ENCODE measurements around the gene CELSR2. TPM values are rescaled to one million over a fixed set of nuclear protein-coding genes. Genes with fewer than 3 reads are reported as not detected.

CELSR2 gene
- total RNA-seq, 2 donors from 2014 or later: 4.2 to 6.1 TPM

GRCh38 chr1:109250454-109251276, 1.3 kb downstream of the CELSR2 start:
- TF ChIP-seq CTCF (IDR thresholded peaks at IDR 0.05): no peak

DNA sequence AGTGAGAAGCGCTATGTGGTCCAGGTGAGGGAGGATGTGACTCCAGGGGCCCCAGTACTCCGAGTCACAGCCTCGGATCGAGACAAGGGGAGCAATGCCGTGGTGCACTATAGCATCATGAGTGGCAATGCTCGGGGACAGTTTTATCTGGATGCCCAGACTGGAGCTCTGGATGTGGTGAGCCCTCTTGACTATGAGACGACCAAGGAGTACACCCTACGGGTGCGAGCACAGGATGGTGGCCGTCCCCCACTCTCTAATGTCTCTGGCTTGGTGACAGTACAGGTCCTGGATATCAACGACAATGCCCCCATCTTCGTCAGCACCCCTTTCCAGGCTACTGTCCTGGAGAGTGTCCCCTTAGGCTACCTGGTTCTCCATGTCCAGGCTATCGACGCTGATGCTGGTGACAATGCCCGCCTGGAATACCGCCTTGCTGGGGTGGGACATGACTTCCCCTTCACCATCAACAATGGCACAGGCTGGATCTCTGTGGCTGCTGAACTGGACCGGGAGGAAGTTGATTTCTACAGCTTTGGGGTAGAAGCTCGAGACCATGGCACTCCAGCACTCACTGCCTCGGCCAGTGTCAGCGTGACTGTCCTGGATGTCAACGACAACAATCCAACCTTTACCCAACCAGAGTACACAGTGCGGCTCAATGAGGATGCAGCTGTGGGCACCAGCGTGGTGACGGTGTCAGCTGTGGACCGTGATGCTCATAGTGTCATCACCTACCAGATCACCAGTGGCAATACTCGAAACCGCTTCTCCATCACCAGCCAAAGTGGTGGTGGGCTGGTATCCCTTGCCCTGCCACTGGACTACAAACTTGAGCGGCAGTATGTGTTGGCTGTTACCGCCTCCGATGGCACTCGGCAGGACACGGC, 2.2 kb downstream of the CELSR2 start:
- Histone ChIP-seq H3K27me3 (no peaks in the 10 kb centered on the region), H3K9ac (ENCODE audit: low read depth in 2 of 2, low read length in 2 of 2) (no peak overlapping the region), H3K4me3 (no peak overlapping the region), H3K9me3 (no peaks in the 10 kb centered on the region), H3K4me1 (no peaks in the 10 kb centered on the region), H3K36me3 (no peaks in the 10 kb centered on the region), H3K27ac (no peak overlapping the region)
- no peak for TF ChIP-seq CTCF (IDR thresholded peaks at IDR 0.05)
- no peak for DNase-seq
- intact Hi-C loops (cut with DNase I): no loop called here

More at GRCh38 chr1:109250454-109251276, 1.3 kb downstream of the CELSR2 start:
- Histone ChIP-seq H3K36me3 (no peaks in the 10 kb centered on the region), H3K9ac (ENCODE audit: low read depth in 2 of 2, low read length in 2 of 2) (no peak overlapping the region), H3K27ac (no peak overlapping the region), H3K4me3 (no peak overlapping the region), H3K4me1 (no peaks in the 10 kb centered on the region), H3K27me3 (no peaks in the 10 kb centered on the region), H3K9me3 (no peaks in the 10 kb centered on the region)
- intact Hi-C loops (cut with DNase I): no loop called here
- no peak for DNase-seq

- Histone ChIP-seq H3K9ac (ENCODE audit: low read depth in 2 of 2, low read length in 2 of 2) (no peak overlapping the region), H3K9me3 (no peaks in the 10 kb centered on the region), H3K27ac (no peak overlapping the region), H3K36me3 (no peaks in the 10 kb centered on the region), H3K4me3 (no peak overlapping the region), H3K27me3 (no peaks in the 10 kb centered on the region), H3K4me1 (no peaks in the 10 kb centered on the region)
- no peak for DNase-seq
- intact Hi-C loops (cut with DNase I): no loop called here
- no peak for TF ChIP-seq CTCF (IDR thresholded peaks at IDR 0.05)
These were observed 3.0 kb downstream of the CELSR2 start for GRCh38 chr1:109252167-109252892.

DNA sequence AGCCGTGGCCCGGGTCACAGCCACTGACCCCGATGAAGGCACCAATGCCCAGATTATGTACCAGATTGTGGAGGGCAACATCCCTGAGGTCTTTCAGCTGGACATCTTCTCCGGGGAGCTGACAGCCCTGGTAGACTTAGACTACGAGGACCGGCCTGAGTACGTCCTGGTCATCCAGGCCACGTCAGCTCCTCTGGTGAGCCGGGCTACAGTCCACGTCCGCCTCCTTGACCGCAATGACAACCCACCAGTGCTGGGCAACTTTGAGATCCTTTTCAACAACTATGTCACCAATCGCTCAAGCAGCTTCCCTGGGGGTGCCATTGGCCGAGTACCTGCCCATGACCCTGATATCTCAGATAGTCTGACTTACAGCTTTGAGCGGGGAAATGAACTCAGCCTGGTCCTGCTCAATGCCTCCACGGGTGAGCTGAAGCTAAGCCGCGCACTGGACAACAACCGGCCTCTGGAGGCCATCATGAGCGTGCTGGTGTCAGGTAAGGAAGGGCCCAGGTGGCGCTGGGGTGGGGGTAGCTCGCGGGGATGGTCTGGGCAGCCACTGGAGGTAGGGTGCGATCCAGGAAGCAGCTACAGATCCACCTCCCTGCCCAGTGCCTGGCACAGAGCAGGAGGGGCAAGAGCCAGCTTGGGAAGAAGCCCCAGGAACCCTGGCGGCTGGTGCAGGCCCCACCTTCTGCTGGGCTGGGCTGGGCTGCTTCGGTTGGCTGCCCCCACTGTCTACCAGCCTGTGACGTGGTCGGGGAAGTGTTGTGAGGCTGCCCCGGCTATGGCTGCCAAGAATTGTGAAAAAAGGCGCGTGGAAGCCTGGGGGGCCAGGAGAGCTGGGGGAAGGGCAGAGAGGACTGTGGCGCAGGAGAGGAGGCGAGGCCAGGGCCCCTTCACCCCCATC, 3.8 kb downstream of the CELSR2 start:
- peak overlapping the region; percentile 12 for H3K27ac ChIP-seq
- peak overlapping the region in 1 of 2 donors; percentile 35 for H3K9ac ChIP-seq (ENCODE audit: low read depth in 2 of 2, low read length in 2 of 2)
- H3K36me3 ChIP-seq: no peaks in the 10 kb centered on the region
- H3K27me3 ChIP-seq: no peaks in the 10 kb centered on the region
- H3K4me1 ChIP-seq: no peaks in the 10 kb centered on the region
- intact Hi-C loops (cut with DNase I): no loop called here
- H3K9me3 ChIP-seq: no peaks in the 10 kb centered on the region
- TF ChIP-seq CTCF (IDR thresholded peaks at IDR 0.05): no peak
- H3K4me3 ChIP-seq: no peak overlapping the region
- DNase-seq: no peak

Data from colonic mucosa (tissue), 4 donors.